H1 (cell line): ENCODE data around the gene DCDC2C. TPM values are rescaled to one million over a fixed set of nuclear protein-coding genes. Genes with fewer than 3 reads are reported as not detected.

ENCODE experiments used
- CTCF ChIA-PET: fragments of 300-600 bp; sonication (Branson Sonifier 250); formaldehyde crosslinking; loops from one replicate; lab custom pipeline; 2021; ENCODE audit not compliant: partially characterized antibody; lab: Charles Lee
- POLR2A ChIA-PET: fragments of 300-600 bp; sonication (Branson Sonifier 250); formaldehyde crosslinking; loops from one replicate; lab custom pipeline; 2021; ENCODE audit warnings: inconsistent platforms; ENCODE audit not compliant: partially characterized antibody; lab: Charles Lee
- DNase-seq, 2 experiments: peaks; one replicate each; pipeline versions ENCODE4 v3.0.0 to v3.0.0-alpha.2; 2010 to 2022; ENCODE audit warnings: low spot score in 2 of 2, low read depth in 1 of 2, mixed read lengths in 1 of 2
- FAIRE-seq: peaks from 2 replicates; lab custom pipeline; 2011; peaks lifted over from hg19 to GRCh38; lab: Jason Lieb, UNC
- H2AFZ ChIP-seq: 2 replicates; pipeline ENCODE4 v1.8.1; 2012; ENCODE audit warnings: low read length, inconsistent platforms
- H2AK5ac ChIP-seq: 2 replicates; pipeline ENCODE4 v1.6.1; 2013; ENCODE audit warnings: low read depth, low read length
- H2BK120ac ChIP-seq: replicated peaks from 2 replicates; pipeline ENCODE3; 2013; ENCODE audit warnings: low read depth, low read length, inconsistent platforms
- H2BK12ac ChIP-seq: 2 replicates; pipeline ENCODE4 v1.6.1; 2013; ENCODE audit warnings: low read depth, low read length
- H2BK15ac ChIP-seq: 2 replicates; pipeline ENCODE4 v1.6.1; 2013; ENCODE audit warnings: low read length
- H2BK20ac ChIP-seq: 2 replicates; pipeline ENCODE4 v1.6.1; 2013; ENCODE audit warnings: low read length
- H2BK5ac ChIP-seq: 2 replicates; pipeline ENCODE4 v1.6.1; 2013; ENCODE audit warnings: low read depth, low read length
- H3K14ac ChIP-seq: 2 replicates; pipeline ENCODE4 v1.6.1; 2013; ENCODE audit warnings: inconsistent platforms; ENCODE audit not compliant: insufficient read length
- H3K18ac ChIP-seq: 2 replicates; pipeline ENCODE4 v1.6.1; 2013; ENCODE audit warnings: low read length; ENCODE audit errors: extremely low read depth
- H3K23ac ChIP-seq: 2 replicates; pipeline ENCODE4 v1.6.1; 2013; ENCODE audit warnings: inconsistent platforms; ENCODE audit not compliant: insufficient read length
- H3K23me2 ChIP-seq: 2 replicates; pipeline ENCODE4 v1.6.1; 2013; ENCODE audit warnings: low read depth, low read length
- H3K27ac ChIP-seq: 2 replicates; pipeline ENCODE4 v1.6.1; 2011; ENCODE audit warnings: low read depth, low read length, inconsistent platforms
- H3K27me3 ChIP-seq, 4 experiments: replicated peaks in 1 of 4; 1 replicate in 1 of 4; 2 replicates in 3 of 4; pipeline versions ENCODE4 v1.6.1 to v1.8.1; 2011 to 2013; ENCODE audit warnings: low read length in 3 of 4, mild to moderate bottlenecking in 3 of 4, inconsistent platforms in 2 of 4, mixed read lengths in 2 of 4, moderate library complexity in 1 of 4; ENCODE audit not compliant: control insufficient read depth in 3 of 4, insufficient read depth in 3 of 4; ENCODE audit errors: extremely low read depth in 1 of 4
- H3K36me3 ChIP-seq, 4 experiments: 2 replicates each; pipeline versions ENCODE4 v1.6.1 to v1.8.1; 2011 to 2013; ENCODE audit warnings: mild to moderate bottlenecking in 4 of 4, low read length in 3 of 4, moderate library complexity in 2 of 4, control low read depth in 1 of 4, inconsistent platforms in 1 of 4; ENCODE audit not compliant: insufficient read depth in 4 of 4, control insufficient read depth in 2 of 4
- H3K4ac ChIP-seq: replicated peaks from 2 replicates; pipeline ENCODE3; 2013; ENCODE audit warnings: low read length, low read depth, mixed read lengths, inconsistent platforms; ENCODE audit not compliant: insufficient read length
- H3K4me1 ChIP-seq, 4 experiments: replicated peaks in 1 of 4; 1 replicate in 1 of 4; 2 replicates in 3 of 4; pipeline versions ENCODE4 v1.6.1 to v1.8.1; 2011 to 2013; ENCODE audit warnings: low read length in 3 of 4, inconsistent platforms in 2 of 4, mixed read lengths in 1 of 4; ENCODE audit not compliant: insufficient read depth in 4 of 4, control insufficient read depth in 3 of 4
- H3K4me2 ChIP-seq, 2 experiments: 2 replicates each; pipeline versions ENCODE4 v1.6.1 to v1.8.1; 2011 to 2013; ENCODE audit warnings: low read depth in 2 of 2, low read length in 2 of 2, control low read depth in 1 of 2, inconsistent platforms in 1 of 2, mild to moderate bottlenecking in 1 of 2; ENCODE audit not compliant: insufficient read depth in 1 of 2
- H3K4me3 ChIP-seq, 4 experiments: fragments of 200-600, 300-600 bp in 1 of 4; sonication (generic), shearing (Covaris generic), sonication (Bioruptor Twin) in 1 of 4; 2 replicates each; pipeline versions ENCODE4 v1.5.1 to v1.8.1; 2011 to 2016; ENCODE audit warnings: low read length in 4 of 4, low read depth in 3 of 4, control low read depth in 2 of 4, inconsistent platforms in 2 of 4, mild to moderate bottlenecking in 2 of 4, mixed read lengths in 1 of 4, moderate library complexity in 1 of 4; ENCODE audit not compliant: insufficient read depth in 2 of 4; ENCODE audit errors: extremely low read depth in 1 of 4
- H3K56ac ChIP-seq: replicated peaks from 2 replicates; pipeline ENCODE3; 2013; ENCODE audit warnings: low read depth, mild to moderate bottlenecking, mixed read lengths, low read length, inconsistent platforms; ENCODE audit not compliant: insufficient read length
- H3K79me1 ChIP-seq: 2 replicates; pipeline ENCODE4 v1.6.1; 2013; ENCODE audit warnings: low read depth, low read length, control low read depth
- H3K79me2 ChIP-seq, 2 experiments: 2 replicates each; pipeline versions ENCODE4 v1.6.1 to v1.8.1; 2012 to 2013; ENCODE audit warnings: low read length in 2 of 2, mild to moderate bottlenecking in 2 of 2, inconsistent platforms in 1 of 2; ENCODE audit not compliant: insufficient read depth in 2 of 2, control insufficient read depth in 1 of 2
- H3K9ac ChIP-seq, 4 experiments: replicated peaks in 1 of 4; 1 replicate in 1 of 4; 2 replicates in 3 of 4; pipeline versions ENCODE4 v1.6.1 to v1.8.1; 2011 to 2013; ENCODE audit warnings: low read depth in 3 of 4, low read length in 3 of 4, control low read depth in 2 of 4, mild to moderate bottlenecking in 2 of 4, moderate library complexity in 2 of 4, inconsistent platforms in 1 of 4; ENCODE audit errors: extremely low read depth in 1 of 4
- H3K9me3 ChIP-seq, 2 experiments: 2 replicates each; pipeline versions ENCODE4 v1.6.1 to v1.8.1; 2012 to 2013; ENCODE audit warnings: mild to moderate bottlenecking in 2 of 2, moderate library complexity in 2 of 2, control low read depth in 1 of 2, inconsistent platforms in 1 of 2, low read depth in 1 of 2, low read length in 1 of 2, mixed read lengths in 1 of 2; ENCODE audit not compliant: insufficient read depth in 2 of 2
- H4K20me1 ChIP-seq, 2 experiments: replicated peaks in 1 of 2; 2 replicates each; pipeline versions ENCODE3 to v1.8.1; 2011 to 2013; ENCODE audit warnings: inconsistent platforms in 2 of 2, low read length in 2 of 2, mild to moderate bottlenecking in 1 of 2; ENCODE audit not compliant: insufficient read depth in 2 of 2, control insufficient read depth in 1 of 2
- H4K5ac ChIP-seq: 2 replicates; pipeline ENCODE4 v1.6.1; 2013; ENCODE audit warnings: low read length, low read depth, mixed read lengths, inconsistent platforms; ENCODE audit not compliant: insufficient read length
- H4K8ac ChIP-seq: 2 replicates; pipeline ENCODE4 v1.8.0; 2013; ENCODE audit warnings: mild to moderate bottlenecking, moderate library complexity, low read length, inconsistent platforms; ENCODE audit not compliant: insufficient read depth; ENCODE audit errors: extremely low read depth
- H4K91ac ChIP-seq: replicated peaks from 2 replicates; pipeline ENCODE3; 2013; ENCODE audit warnings: low read length, mixed read lengths, inconsistent platforms; ENCODE audit not compliant: insufficient read length
- CBX5 ChIP-seq: fragments of 300-800, 300-1000 bp; sonication (generic); IDR thresholded peaks from 2 replicates; pipeline ENCODE4 v1.7.1; 2016; ENCODE audit warnings: antibody characterized with exemption, low read length, low read depth
- CTBP2 ChIP-seq: IDR thresholded peaks from 2 replicates; pipeline ENCODE4 v1.7.0; 2011; ENCODE audit warnings: borderline replicate concordance, mild to moderate bottlenecking, moderate library complexity, mixed read lengths, low read length; ENCODE audit not compliant: insufficient read depth, insufficient read length
- GABPA ChIP-seq: IDR thresholded peaks from 2 replicates; pipeline ENCODE4 v1.6.1; 2011; ENCODE audit warnings: mild to moderate bottlenecking, low read length, moderate library complexity, borderline replicate concordance; ENCODE audit not compliant: insufficient read depth
- SRF ChIP-seq: IDR thresholded peaks from 2 replicates; pipeline ENCODE4 v1.6.1; 2011; ENCODE audit warnings: mild to moderate bottlenecking, low read depth, low read length, moderate library complexity
- ZNF274 ChIP-seq: IDR thresholded peaks from 2 replicates; pipeline ENCODE4 v1.7.0; 2012; ENCODE audit warnings: low read length, borderline replicate concordance; ENCODE audit errors: extremely low read depth
- WGBS, 2 experiments: shearing (Covaris generic) in 1 of 2; methylation state at CpG; one replicate each; pipeline versions ENCODE4 v1.1.6 to v1.1.7; 2013 to 2015; ENCODE audit warnings: low lambda C conversion rate in 2 of 2, mixed read lengths in 2 of 2, inconsistent platforms in 1 of 2, low coverage in 1 of 2, missing lambda C conversion rate in 1 of 2; ENCODE audit not compliant: insufficient replicate concordance in 2 of 2, insufficient coverage in 1 of 2, insufficient read length in 1 of 2; ENCODE audit errors: extremely low coverage in 1 of 2, missing lambda C conversion rate in 1 of 2; 5-methylcytosine and 5-hydroxymethylcytosine counted together
- polyA plus RNA-seq, 7 experiments: library from polyadenylated mRNA; depleted of rRNA in 3 of 7; stranded (reverse) in 5 of 7; unstranded in 2 of 7; fragments of >200 nt in 5 of 7; fragments of 200-250 nt in 2 of 7; gene quantifications; 1 replicate in 5 of 7; 2 replicates in 1 of 7; 4 replicates in 1 of 7; pipeline versions ENCODE4 v1.2.1 to v1.2.3, GENCODE V29; 2011 to 2013; ENCODE audit warnings: missing spikeins in 2 of 7, mixed read lengths in 2 of 7
- total RNA-seq: library from RNA; stranded (reverse); fragmentation: NEBNext Ultra II Directional; extraction: Animal tissue kit (Norgen Biotek cat#: 25700); gene quantifications from 2 replicates; pipeline ENCODE4 v1.2.1, GENCODE V29; 2021

DCDC2C gene
- total and polyA plus RNA-seq, 2 of the 8 experiments (the other 6 are each of a cell fraction or from before 2014, with no cell fraction given) = 0.50 TPM; not detected in 1

DNA sequence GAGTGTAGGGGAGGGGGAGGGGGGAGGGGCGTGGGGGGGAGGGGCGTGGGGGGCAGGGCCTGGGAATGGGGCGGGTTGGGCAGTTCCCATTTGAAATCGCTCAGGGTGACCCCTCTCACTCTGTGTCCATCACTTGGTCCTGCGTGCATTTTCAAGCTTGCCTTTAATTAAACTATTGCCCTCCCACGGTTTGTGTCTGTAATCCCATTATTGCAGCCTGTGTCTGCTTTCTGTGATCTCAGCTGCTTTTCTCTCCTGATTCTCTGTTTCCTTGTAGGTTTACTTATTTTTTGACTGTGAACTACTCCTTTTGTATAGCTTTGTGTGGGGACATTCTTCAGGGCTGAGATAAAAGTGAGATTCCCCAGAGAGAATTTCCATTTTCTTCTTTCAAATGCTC, 1.3 kb downstream of the DCDC2C start:
- no peak overlapping the region for H2BK120ac ChIP-seq
- WGBS, 2 experiments = 79% methylated on average over 2 of the region's 6 CpGs; no CpG with 5 or more reads in 1 of the 2 experiments
- no peak for FAIRE-seq
- TF ChIP-seq GABPA (no peak), CTBP2 (no peak), SRF (no peak), CBX5 (no peak), ZNF274 (no peak)

More for the DNA sequence above, 1.3 kb downstream of the DCDC2C start:
- no peak overlapping the region for H3K4me2 ChIP-seq
- H3K4ac ChIP-seq = no peak overlapping the region
- no peak overlapping the region for H4K5ac ChIP-seq
- H3K23ac ChIP-seq = no peak overlapping the region
- peaks cover 0 to 8% of the 10 kb centered on the region in 2 experiments; a peak in 1 of 4 replicates for H3K9me3 ChIP-seq
- no peak overlapping the region for H2BK15ac ChIP-seq
- peaks cover 5 to 17% (median 9%) of the 10 kb centered on the region in 4 experiments; a peak in 6 of 7 replicates for H3K27me3 ChIP-seq
- H3K79me1 ChIP-seq = no peaks in the 10 kb centered on the region
- no peaks in the 10 kb centered on the region for H4K20me1 ChIP-seq
- no peak overlapping the region for H3K4me3 ChIP-seq
- ChIA-PET CTCF (interaction anchor here (1.0 kb wide), 2 partner anchors 23 to 24 kb away, joined by 3 read pairs; no protein-coding TSS in a partner anchor), POLR2A (no interaction called here)
- peaks cover 4% of the 10 kb centered on the region; the same call in 1 of the 2 replicates for H3K23me2 ChIP-seq
- no peak overlapping the region for H2AK5ac ChIP-seq
- H3K27ac ChIP-seq = no peak overlapping the region
- H3K18ac ChIP-seq = no peak overlapping the region
- peaks cover 0 to 3% (median 1%) of the 10 kb centered on the region in 4 experiments; a peak in 4 of 7 replicates for H3K4me1 ChIP-seq
- no peak overlapping the region for H2BK5ac ChIP-seq
- H3K36me3 ChIP-seq = no peaks in the 10 kb centered on the region
- H4K91ac ChIP-seq = no peak overlapping the region
- no peak overlapping the region for H4K8ac ChIP-seq
- no peaks in the 10 kb centered on the region for H3K79me2 ChIP-seq
- no peak overlapping the region for H2BK12ac ChIP-seq
- no peak overlapping the region for H3K9ac ChIP-seq
- H2AFZ ChIP-seq = no peak overlapping the region
- DNase-seq = no peak
- no peak overlapping the region for H2BK20ac ChIP-seq
- no peak overlapping the region for H3K14ac ChIP-seq
- H3K56ac ChIP-seq = no peak overlapping the region
